CD4-positive, alpha-beta T cell treated with Interleukin-6 for 4 hours (primary cell): ENCODE data around the gene ZNF554.
"Not testable (repeated sequence)": the region's sequence is repeated elsewhere in the genome, so short reads cannot be mapped to it uniquely, and the experiment has no call there.

Source experiments
- DNase-seq: peaks from one replicate; pipeline ENCODE4 v3.0.0-alpha.2; 2020; ENCODE audit warnings: mixed read lengths

ZNF554 gene

GRCh38 chr19:2808129-2808941, 11.3 kb upstream of the ZNF554 start:
- no peak for DNase-seq

GRCh38 chr19:2809387-2810140, 10.1 kb upstream of the ZNF554 start:
- no peak for DNase-seq

GRCh38 chr19:2810141-2811091, 9.3 kb upstream of the ZNF554 start:
- DNase-seq = no peak

- DNase-seq = no peak
These were observed 8.4 kb upstream of the ZNF554 start for GRCh38 chr19:2811221-2811722.

- DNase-seq = no peak
These were observed 7.8 kb upstream of the ZNF554 start for GRCh38 chr19:2811735-2812413.

GRCh38 chr19:2812414-2813234, 7.0 kb upstream of the ZNF554 start:
- DNase-seq = no peak

- DNase-seq = no peak
These were observed 6.2 kb upstream of the ZNF554 start for GRCh38 chr19:2813235-2814160.

- DNase-seq = no peak
These were observed 5.2 kb upstream of the ZNF554 start for GRCh38 chr19:2814426-2814825.

GRCh38 chr19:2815191-2815614, 4.5 kb upstream of the ZNF554 start:
- no peak for DNase-seq

GRCh38 chr19:2815923-2816322, 3.7 kb upstream of the ZNF554 start:
- no peak for DNase-seq

GRCh38 chr19:2816641-2817040, 3.0 kb upstream of the ZNF554 start:
- DNase-seq = no peak

GRCh38 chr19:2817237-2817829, 2.3 kb upstream of the ZNF554 start:
- not testable (repeated sequence) for DNase-seq

GRCh38 chr19:2820112-2820702, 539 bp downstream of the ZNF554 start:
- DNase-seq = peak; percentile 16

GRCh38 chr19:2822846-2823245, 3.2 kb downstream of the ZNF554 start:
- DNase-seq = no peak

- DNase-seq = no peak
These were observed 4.0 kb downstream of the ZNF554 start for GRCh38 chr19:2823646-2824045.

GRCh38 chr19:2824129-2824528, 4.5 kb downstream of the ZNF554 start:
- no peak for DNase-seq

- DNase-seq = no peak
These were observed 7.4 kb downstream of the ZNF554 start for GRCh38 chr19:2827022-2827421.

- DNase-seq = no peak
These were observed 8.3 kb downstream of the ZNF554 start for GRCh38 chr19:2827840-2828489.
